Erythroblast (primary cell): ENCODE data around the gene KL.

Source experiments
- GATA1 ChIP-seq: IDR thresholded peaks from 2 replicates; pipeline ENCODE4 v1.6.1; 2011; ENCODE audit warnings: low read depth, mild to moderate bottlenecking, control low read depth, low read length, moderate library complexity
- POLR2A ChIP-seq: IDR thresholded peaks from 2 replicates; pipeline ENCODE4 v1.6.1; 2011; ENCODE audit warnings: mild to moderate bottlenecking, low read length

- TF ChIP-seq POLR2A = no peak
- TF ChIP-seq GATA1 = no peak
Observed at GRCh38 chr13:33108620-33109019, 92.4 kb downstream of the KL start.
